ENCODE data around the gene ANKRD34B.
"Not testable (repeated sequence)": the region's sequence is repeated elsewhere in the genome, so short reads cannot be mapped to it uniquely, and the experiment has no call there.

Gene ANKRD34B

DNA sequence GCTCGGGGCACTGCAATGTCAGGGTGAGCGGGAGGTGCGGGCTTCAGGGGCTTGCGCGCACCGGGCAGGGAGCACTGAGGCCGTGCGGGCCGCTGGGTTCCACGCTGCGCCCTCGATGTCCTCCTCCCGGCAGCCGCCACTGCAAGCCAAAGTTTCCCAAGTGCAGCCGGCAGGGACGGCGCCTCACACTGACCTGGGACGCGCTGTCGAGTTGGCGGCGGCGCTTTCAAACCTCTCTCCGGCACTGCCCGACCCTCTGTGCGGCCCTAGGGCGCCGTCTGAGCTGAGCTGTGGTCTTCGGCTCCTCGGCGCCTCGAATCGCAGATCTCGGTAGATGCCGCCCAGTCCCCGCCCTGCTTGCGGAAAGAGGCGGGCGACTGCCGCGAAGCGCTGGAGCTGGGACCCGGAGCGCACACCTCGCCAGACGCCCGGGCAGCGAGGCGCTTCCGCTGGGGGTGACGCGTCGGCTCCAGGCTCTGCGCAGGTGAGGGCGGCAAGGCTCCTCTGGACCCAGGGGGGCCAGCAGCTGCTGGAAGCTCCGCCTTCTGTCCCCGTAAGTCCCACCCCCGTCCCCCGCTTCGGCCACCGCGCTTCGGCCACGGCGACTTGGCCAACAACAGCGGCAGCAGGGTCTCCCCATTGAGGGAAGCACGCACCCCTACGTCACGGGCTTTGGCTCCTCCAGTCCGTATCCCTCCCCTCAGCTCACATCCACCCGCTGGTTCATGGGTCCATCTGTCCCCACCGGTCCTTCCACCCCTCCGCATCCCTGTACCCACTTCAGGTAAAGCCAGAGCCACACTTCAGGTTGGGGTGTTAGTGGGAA lies at the start of gene ANKRD34B:
Gene ANKRD34B, minus strand, starts transcription at position 320 of the 826 bp plus-strand sequence. CDS start 10,261 bp downstream, outside the sequence.
- no peak for DNase-seq (ENCODE audit: low read depth, low spot score)

DNA sequence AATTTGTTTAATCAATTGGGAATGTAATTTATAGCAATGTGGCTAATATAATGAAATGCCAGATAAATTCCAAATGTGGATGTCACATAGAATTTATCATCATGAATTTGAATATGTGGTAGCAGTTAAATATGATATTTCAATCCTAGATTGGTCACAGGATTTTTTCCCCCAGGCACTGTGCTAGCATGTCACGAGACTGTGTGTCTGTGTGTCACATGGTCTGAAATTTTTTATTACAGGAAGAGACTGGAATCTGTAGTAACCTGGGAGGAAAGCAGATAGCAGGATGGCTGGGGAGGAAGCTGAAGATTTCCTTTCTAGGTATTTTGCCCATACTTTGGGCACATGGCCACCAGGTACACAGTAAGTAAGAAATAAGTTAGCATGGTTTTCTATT lies 49.0 kb upstream of the ANKRD34B start:
- DNase-seq (ENCODE audit: low read depth, low spot score) = no peak

- no peak for DNase-seq (ENCODE audit: low read depth, low spot score)
Measured at GRCh38 chr5:80618438-80618837, 48.4 kb upstream of the ANKRD34B start.

GRCh38 chr5:80615266-80615914 lies 45.3 kb upstream of the ANKRD34B start:
- DNase-seq (ENCODE audit: low read depth, low spot score) = no peak

DNA sequence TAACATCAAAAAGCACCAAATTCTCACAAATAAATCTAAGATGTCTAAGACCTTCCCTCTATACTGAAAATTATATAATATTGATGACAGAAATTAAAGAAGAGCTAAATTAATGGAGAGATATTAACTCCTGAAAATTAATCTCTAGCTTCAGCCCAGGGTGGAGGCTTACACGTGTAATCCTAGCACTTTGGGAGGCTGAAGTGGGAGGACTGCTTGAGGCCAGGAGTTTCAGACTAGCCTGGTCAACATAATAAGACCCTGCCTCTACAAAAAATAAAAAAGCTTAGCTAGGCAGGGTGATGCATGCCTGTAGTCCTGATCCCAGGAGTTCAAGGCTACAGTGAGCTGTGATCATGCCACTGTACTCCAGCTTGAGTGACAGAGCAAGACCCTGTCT lies 39.6 kb upstream of the ANKRD34B start:
- no peak for DNase-seq (ENCODE audit: low read depth, low spot score)

- DNase-seq (ENCODE audit: low read depth, low spot score) = no peak
Measured at GRCh38 chr5:80608731-80609130, 38.7 kb upstream of the ANKRD34B start.

GRCh38 chr5:80607832-80608231 lies 37.8 kb upstream of the ANKRD34B start:
- DNase-seq (ENCODE audit: low read depth, low spot score) = no peak

GRCh38 chr5:80607343-80607742 lies 37.3 kb upstream of the ANKRD34B start:
- DNase-seq (ENCODE audit: low read depth, low spot score) = no peak

- DNase-seq (ENCODE audit: low read depth, low spot score) = no peak
Measured at GRCh38 chr5:80600943-80601693, 31.0 kb upstream of the ANKRD34B start.

- DNase-seq (ENCODE audit: low read depth, low spot score) = no peak
Measured at GRCh38 chr5:80597500-80597899, 27.4 kb upstream of the ANKRD34B start.

- no peak for DNase-seq (ENCODE audit: low read depth, low spot score)
Measured at GRCh38 chr5:80594810-80595209, 24.7 kb upstream of the ANKRD34B start.

GRCh38 chr5:80592761-80593160 lies 22.7 kb upstream of the ANKRD34B start:
- no peak for DNase-seq (ENCODE audit: low read depth, low spot score)

- no peak for DNase-seq (ENCODE audit: low read depth, low spot score)
Measured at GRCh38 chr5:80592105-80592504, 22.0 kb upstream of the ANKRD34B start.

GRCh38 chr5:80591352-80591751 lies 21.3 kb upstream of the ANKRD34B start:
- no peak for DNase-seq (ENCODE audit: low read depth, low spot score)

DNA sequence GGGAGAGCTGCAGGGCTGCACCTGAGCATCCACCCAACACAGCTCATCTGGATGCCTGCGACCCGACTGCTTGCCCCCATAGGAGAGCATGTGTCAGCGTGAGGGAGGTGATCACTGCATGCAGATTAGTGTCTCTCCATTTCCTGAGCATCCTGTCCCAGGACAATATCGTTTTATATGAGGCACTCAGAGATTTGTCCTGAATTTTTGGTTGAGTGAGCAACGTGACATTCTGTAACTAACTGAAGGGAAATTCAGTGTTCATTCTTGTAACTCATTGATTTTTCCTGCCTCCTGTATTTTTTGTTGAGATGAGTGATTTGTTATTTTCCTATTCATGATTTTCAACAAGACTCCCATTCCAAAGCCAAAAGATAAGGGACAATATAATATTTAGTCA lies 20.7 kb upstream of the ANKRD34B start:
- DNase-seq (ENCODE audit: low read depth, low spot score) = no peak

DNA sequence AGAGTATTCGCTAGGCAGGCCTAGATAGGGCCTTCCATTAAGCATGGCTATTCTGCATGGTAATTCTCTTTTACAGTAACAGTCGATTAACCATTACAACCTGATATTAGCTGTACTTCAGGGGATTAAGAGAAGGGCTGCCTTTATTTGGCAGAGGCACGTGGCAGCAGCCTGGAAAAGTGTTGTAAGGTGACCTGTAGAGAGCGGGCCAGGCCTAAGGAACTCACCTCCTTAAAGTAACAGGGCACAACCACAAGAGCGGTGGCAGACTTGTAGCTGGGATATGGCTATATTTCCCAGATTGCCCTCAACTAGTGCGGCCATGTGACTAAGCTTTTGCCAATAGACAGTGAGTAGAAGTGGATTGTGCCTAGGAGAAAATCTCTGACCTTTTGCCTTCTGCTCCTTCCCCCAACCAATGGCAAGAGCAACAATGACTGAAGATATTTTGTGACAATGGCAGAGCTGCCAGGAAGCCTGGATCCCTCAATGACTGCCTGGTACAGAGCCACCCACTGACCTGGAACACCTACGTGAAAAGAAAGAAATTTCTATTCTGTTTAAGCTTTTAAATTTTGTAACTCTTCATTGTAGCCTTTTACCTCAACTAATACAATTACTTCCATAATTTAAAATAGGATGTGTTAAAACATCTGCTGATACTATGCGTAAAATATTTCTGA lies 18.9 kb upstream of the ANKRD34B start:
- no peak for DNase-seq (ENCODE audit: low read depth, low spot score)

DNA sequence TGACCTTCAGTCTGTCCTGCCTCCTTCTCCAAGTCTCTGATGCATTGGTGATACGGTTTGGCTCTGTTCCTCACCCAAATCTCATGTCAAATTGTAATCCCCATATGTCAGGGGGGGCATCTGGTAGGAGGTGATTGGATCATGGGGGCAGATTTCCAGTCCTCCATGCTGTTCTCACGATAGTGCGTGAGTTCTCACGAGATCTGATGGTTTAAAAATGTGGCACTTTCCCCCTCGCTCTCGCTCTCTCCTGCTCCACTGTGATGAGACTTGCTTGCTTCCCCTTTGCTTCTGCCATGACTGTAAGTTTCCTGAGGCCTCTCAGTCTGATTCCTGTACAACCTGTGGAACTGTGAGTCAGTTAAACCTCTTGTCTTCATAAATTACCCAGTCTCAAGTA lies 14.7 kb upstream of the ANKRD34B start:
- no peak for DNase-seq (ENCODE audit: low read depth, low spot score)

GRCh38 chr5:80580291-80580690 lies 10.2 kb upstream of the ANKRD34B start:
- not testable (repeated sequence) for DNase-seq (ENCODE audit: low read depth, low spot score)

- DNase-seq (ENCODE audit: low read depth, low spot score) = no peak
Measured at GRCh38 chr5:80579050-80579449, 9.0 kb upstream of the ANKRD34B start.

GRCh38 chr5:80577707-80578106 lies 7.6 kb upstream of the ANKRD34B start:
- no peak for DNase-seq (ENCODE audit: low read depth, low spot score)

- DNase-seq (ENCODE audit: low read depth, low spot score) = no peak
Measured at GRCh38 chr5:80576383-80576782, 6.3 kb upstream of the ANKRD34B start.

DNA sequence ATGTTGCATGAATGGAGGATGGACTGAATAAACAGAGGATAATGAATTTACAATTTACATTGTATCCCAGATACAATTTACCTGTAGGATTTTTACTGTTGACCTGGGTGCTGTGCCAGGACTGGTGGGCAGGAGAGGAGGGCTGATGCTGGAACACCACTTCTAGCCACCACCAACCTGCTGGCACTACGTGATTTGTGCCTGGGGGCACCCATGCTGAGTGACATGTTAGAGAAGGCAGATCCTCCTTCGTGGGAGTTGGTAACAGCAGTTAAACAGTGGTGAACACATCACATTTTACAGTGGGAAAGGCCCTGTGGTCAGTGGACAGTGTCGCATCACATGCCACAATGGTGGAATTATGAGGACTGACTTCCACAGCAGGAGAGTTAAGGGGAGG lies 3.0 kb upstream of the ANKRD34B start:
- no peak for DNase-seq (ENCODE audit: low read depth, low spot score)

Data from iPS DF 19.7 (cell line).